Measurements from ENCODE around the gene ABCB1. TPM values are rescaled to one million over a fixed set of nuclear protein-coding genes. Genes with fewer than 3 reads are reported as not detected.

Gene ABCB1
- total and polyA plus RNA-seq, 4 donors = 15.4 to 39.2 (median 18.5) TPM

Other genes with a start within 250 kb of the ABCB1 start
- 1 to 10 TPM; 1.7 to 2.7 TPM for gene ABCB4, start 125.2 kb downstream of the ABCB1 start, total RNA-seq
- gene ABCB4, start 125.2 kb downstream of the ABCB1 start, polyA plus RNA-seq (ENCODE audit: insufficient read length in 2 of 2) = 1 to 10 TPM; 1.4 to 2.2 TPM
- gene RUNDC3B, start 27.5 kb upstream of the ABCB1 start, total RNA-seq = 10 to 100 TPM; 20.1 to 58.2 TPM
- 10 to 100 TPM; 32.3 to 46.1 TPM for gene RUNDC3B, start 27.5 kb upstream of the ABCB1 start, polyA plus RNA-seq (ENCODE audit: insufficient read length in 2 of 2)